Lower leg skin (tissue), 4 donors: Measurements from ENCODE around the gene SRSF10. TPM values are rescaled to one million over a fixed set of nuclear protein-coding genes. Genes with fewer than 3 reads are reported as not detected.
A peak's percentile ranks its signal among the peaks of the same experiment; 100 is the strongest.

Source experiments
- DNase-seq, 2 donors: peaks; one replicate each; pipeline ENCODE4 v3.0.0-alpha.2; 2019; ENCODE audit warnings: low spot score in 2 of 2
- H3K4me3 ChIP-seq: fragments of 200-600 bp; sonication (generic); 2 replicates; pipeline ENCODE4 v1.5.1; 2017; ENCODE audit warnings: mild to moderate bottlenecking, low read depth; ENCODE audit not compliant: poor library complexity, severe bottlenecking
- CTCF ChIP-seq, 3 donors: fragments of 450-650 bp; IDR thresholded peaks; one replicate each; pipeline ENCODE4 v1.5.1; 2016; ENCODE audit warnings: antibody characterized with exemption in 3 of 3, mild to moderate bottlenecking in 3 of 3, moderate library complexity in 2 of 3
- POLR2A ChIP-seq, 2 donors: fragments of 450-650 bp; IDR thresholded peaks; one replicate each; pipeline ENCODE4 v1.6.1; 2016 to 2017; ENCODE audit warnings: antibody characterized with exemption in 2 of 2, mild to moderate bottlenecking in 1 of 2, moderate library complexity in 1 of 2
- WGBS, 2 donors: methylation state at CpG; one replicate each; pipeline ENCODE4 v1.1.5; 2018; 5-methylcytosine and 5-hydroxymethylcytosine counted together
- intact Hi-C: fragments of 100-400 bp; cut with DNase I; formaldehyde crosslinking; loops from one replicate; pipeline ENCODE4 v1.15.0; 2023; ENCODE audit warnings: low total_unique reads
- total RNA-seq, 4 donors: library from RNA; depleted of rRNA; stranded (reverse); fragments of >200 nt; gene quantifications; one replicate each; pipeline ENCODE4 v1.1.0, GENCODE V29; 2016

Gene SRSF10
- total RNA-seq, 4 donors from 2014 or later, result 41.3 to 68.3 (median 47.4) TPM

GRCh38 chr1:24007079-24007478 is 27.0 kb upstream of the SRSF10 start:
- intact Hi-C loops, result no loop called here

GRCh38 chr1:24005163-24005562 is 25.0 kb upstream of the SRSF10 start:
- TF ChIP-seq POLR2A (IDR thresholded peaks at IDR 0.05), result no peak
- no peak for TF ChIP-seq CTCF (IDR thresholded peaks at IDR 0.05)
- no peak overlapping the region for H3K4me3 ChIP-seq
- intact Hi-C loops, result no loop called here
- peak in 1 of 2 donors; percentile 59 for DNase-seq
- 92 to 96% methylated on average over 3 of the region's 3 CpGs for WGBS, 2 donors

More at GRCh38 chr1:24007079-24007478, 27.0 kb upstream of the SRSF10 start:
- H3K4me3 ChIP-seq, result no peak overlapping the region
- TF ChIP-seq CTCF (IDR thresholded peaks at IDR 0.05) (no peak), POLR2A (IDR thresholded peaks at IDR 0.05) (no peak)
- DNase-seq, result no peak

GRCh38 chr1:24004132-24004531 is 24.0 kb upstream of the SRSF10 start:
- DNase-seq, result peak in 1 of 2 donors; percentile 20
- intact Hi-C loops, result no loop called here
- H3K4me3 ChIP-seq, result no peak overlapping the region
- TF ChIP-seq CTCF (IDR thresholded peaks at IDR 0.05), result no peak
- no peak for TF ChIP-seq POLR2A (IDR thresholded peaks at IDR 0.05)
- WGBS, 2 donors, result 95 to 97% methylated on average over 5 of the region's 5 CpGs

GRCh38 chr1:24003331-24003972 is 23.3 kb upstream of the SRSF10 start:
- WGBS, 2 donors, result 44 to 46% methylated on average over 4 of the region's 4 CpGs
- intact Hi-C loops, result no loop called here
- TF ChIP-seq CTCF (IDR thresholded peaks at IDR 0.05), result no peak
- no peak for TF ChIP-seq POLR2A (IDR thresholded peaks at IDR 0.05)
- DNase-seq, result peak in 1 of 2 donors; percentile 9
- no peak overlapping the region for H3K4me3 ChIP-seq

GRCh38 chr1:24002695-24003094 is 22.6 kb upstream of the SRSF10 start:
- intact Hi-C loops, result no loop called here
- no peak for TF ChIP-seq POLR2A (IDR thresholded peaks at IDR 0.05)
- TF ChIP-seq CTCF (IDR thresholded peaks at IDR 0.05), result no peak
- WGBS, 2 donors, result 82 to 86% methylated on average over 2 of the region's 2 CpGs
- no peak overlapping the region for H3K4me3 ChIP-seq
- DNase-seq, result no peak

GRCh38 chr1:23999156-23999671 is 19.1 kb upstream of the SRSF10 start:
- intact Hi-C loops, result no loop called here
- 79 to 84% methylated on average over 3 of the region's 3 CpGs for WGBS, 2 donors
- TF ChIP-seq POLR2A (IDR thresholded peaks at IDR 0.05), result no peak
- TF ChIP-seq CTCF (IDR thresholded peaks at IDR 0.05), result no peak

More at GRCh38 chr1:23999156-23999671, 19.1 kb upstream of the SRSF10 start:
- no peak for DNase-seq
- no peak overlapping the region for H3K4me3 ChIP-seq
